CD4-positive, CD25-positive, alpha-beta regulatory T cell (primary cell): ENCODE results near the gene MCC. TPM values are rescaled to one million over a fixed set of nuclear protein-coding genes. Genes with fewer than 3 reads are reported as not detected.
A peak's percentile ranks its signal among the peaks of the same experiment; 100 is the strongest.

Experiments used
- ATAC-seq, 2 donors: fragments of 150-1000 bp; cut with Tn5 transposase; one replicate each; pipeline ENCODE4 v1.10.0; 2021; ENCODE audit warnings: low read depth in 2 of 2, moderate number of reproducible peaks in 2 of 2, moderate library complexity in 1 of 2
- DNase-seq, 3 donors: peaks; one replicate each; pipeline versions ENCODE4 v3.0.0 to v3.0.0-alpha.2; 2012 to 2022; ENCODE audit warnings: mixed read lengths in 1 of 3
- H3K27ac ChIP-seq: one replicate; pipeline ENCODE4 v1.7.0; 2013; ENCODE audit warnings: mild to moderate bottlenecking, low read length; ENCODE audit not compliant: insufficient read depth, poor library complexity, severe bottlenecking
- H3K27me3 ChIP-seq: one replicate; pipeline ENCODE4 v1.7.0; 2013; ENCODE audit warnings: low read length; ENCODE audit not compliant: control insufficient read depth, insufficient read depth
- H3K36me3 ChIP-seq: one replicate; pipeline ENCODE4 v1.7.0; 2013; ENCODE audit warnings: mild to moderate bottlenecking, low read length, moderate library complexity; ENCODE audit not compliant: control insufficient read depth, insufficient read depth
- H3K4me1 ChIP-seq: 2 replicates; pipeline ENCODE4 v1.7.0; 2013; ENCODE audit warnings: mild to moderate bottlenecking, low read length; ENCODE audit not compliant: insufficient read depth, control insufficient read depth, poor library complexity, severe bottlenecking
- H3K4me3 ChIP-seq: one replicate; pipeline ENCODE4 v1.7.0; 2013; ENCODE audit warnings: low read depth, mild to moderate bottlenecking, low read length, moderate library complexity
- H3K9me3 ChIP-seq, 2 experiments: 1 replicate in 1 of 2; 2 replicates in 1 of 2; pipeline ENCODE4 v1.7.0; 2013; ENCODE audit warnings: low read length in 2 of 2, mild to moderate bottlenecking in 1 of 2, moderate library complexity in 1 of 2; ENCODE audit not compliant: control insufficient read depth in 2 of 2
- H3K27ac Mint-ChIP-seq, 3 donors: one replicate each; pipeline ENCODE4 v1.8.0; 2020 to 2022; ENCODE audit warnings: mild to moderate bottlenecking in 3 of 3, mixed read lengths in 3 of 3, moderate library complexity in 2 of 3
- H3K27me3 Mint-ChIP-seq: one replicate; pipeline ENCODE4 v1.8.0; 2022; ENCODE audit warnings: mild to moderate bottlenecking, mixed read lengths
- H3K36me3 Mint-ChIP-seq: one replicate; pipeline ENCODE4 v1.8.0; 2020; ENCODE audit warnings: mixed read lengths
- H3K4me1 Mint-ChIP-seq, 4 donors: one replicate each; pipeline ENCODE4 v1.8.0; 2020 to 2022; ENCODE audit warnings: mixed read lengths in 4 of 4, mild to moderate bottlenecking in 1 of 4
- H3K4me3 Mint-ChIP-seq, 4 donors: one replicate each; pipeline ENCODE4 v1.8.0; 2020 to 2022; ENCODE audit warnings: mild to moderate bottlenecking in 4 of 4, mixed read lengths in 4 of 4, moderate library complexity in 3 of 4
- H3K9me3 Mint-ChIP-seq, 7 donors: one replicate each; pipeline ENCODE4 v1.8.0; 2020 to 2022; ENCODE audit warnings: mixed read lengths in 7 of 7, mild to moderate bottlenecking in 3 of 7, moderate library complexity in 2 of 7
- polyA plus RNA-seq, 4 donors: library from polyadenylated mRNA; unstranded; fragments of 300-500 nt; fragmentation: Illumina TruSeq; gene quantifications; one replicate each; pipeline ENCODE4 v1.2.3, GENCODE V29; 2021
- total RNA-seq: library from RNA; stranded (reverse); gene quantifications from one replicate; pipeline ENCODE4 v1.2.3, GENCODE V29; 2022

The MCC gene
- total and polyA plus RNA-seq, 5 donors from 2014 or later, result 0.47 to 11.1 (median 3.4) TPM

- ATAC-seq (no peak), DNase-seq (no peak)
- H3K27me3 ChIP-seq, result no peaks in the 10 kb centered on the region
- no peaks in the 10 kb centered on the region for H3K4me1 ChIP-seq
- Mint-ChIP-seq H3K27me3 (peaks cover 6% of the 10 kb centered on the region), H3K36me3 (no peaks in the 10 kb centered on the region), H3K9me3 (no peaks in the 10 kb centered on the region), H3K4me3 (no peak overlapping the region), H3K27ac (no peak overlapping the region), H3K4me1 (peaks cover 0 to 4% (median under 1%) of the 10 kb centered on the region in 4 donors)
- H3K27ac ChIP-seq, result no peak overlapping the region
- no peak overlapping the region for H3K4me3 ChIP-seq
- H3K9me3 ChIP-seq, result no peaks in the 10 kb centered on the region
- no peaks in the 10 kb centered on the region for H3K36me3 ChIP-seq
Measured at GRCh38 chr5:113145757-113146387, 342.4 kb downstream of the MCC start.

GRCh38 chr5:113142186-113142585 is 346.1 kb downstream of the MCC start:
- ATAC-seq (no peak), DNase-seq (no peak)
- Mint-ChIP-seq H3K36me3 (no peaks in the 10 kb centered on the region), H3K27ac (no peak overlapping the region), H3K4me1 (peaks cover 0 to 2% (median 0%) of the 10 kb centered on the region in 4 donors), H3K27me3 (peaks cover 6% of the 10 kb centered on the region), H3K9me3 (no peaks in the 10 kb centered on the region), H3K4me3 (no peak overlapping the region)
- H3K27me3 ChIP-seq, result no peaks in the 10 kb centered on the region
- no peak overlapping the region for H3K27ac ChIP-seq
- H3K36me3 ChIP-seq, result no peaks in the 10 kb centered on the region
- H3K4me3 ChIP-seq, result no peak overlapping the region
- no peaks in the 10 kb centered on the region for H3K9me3 ChIP-seq
- no peaks in the 10 kb centered on the region for H3K4me1 ChIP-seq

GRCh38 chr5:113140837-113141671 is 347.2 kb downstream of the MCC start:
- Histone ChIP-seq H3K27me3 (no peaks in the 10 kb centered on the region), H3K4me1 (no peaks in the 10 kb centered on the region), H3K9me3 (no peaks in the 10 kb centered on the region), H3K4me3 (no peak overlapping the region), H3K36me3 (no peaks in the 10 kb centered on the region), H3K27ac (no peak overlapping the region)
- Mint-ChIP-seq H3K27me3 (peaks cover 6% of the 10 kb centered on the region), H3K36me3 (no peaks in the 10 kb centered on the region), H3K27ac (no peak overlapping the region), H3K4me3 (no peak overlapping the region), H3K4me1 (no peaks in the 10 kb centered on the region), H3K9me3 (peaks cover 0 to 1% (median 0%) of the 10 kb centered on the region in 7 donors)
- DNase-seq (no peak), ATAC-seq (no peak)

- Histone ChIP-seq H3K4me1 (no peaks in the 10 kb centered on the region), H3K36me3 (no peaks in the 10 kb centered on the region), H3K4me3 (no peak overlapping the region), H3K27ac (no peak overlapping the region), H3K9me3 (no peaks in the 10 kb centered on the region), H3K27me3 (peaks cover 2% of the 10 kb centered on the region)
- H3K27ac Mint-ChIP-seq, result no peak overlapping the region
- H3K36me3 Mint-ChIP-seq, result no peaks in the 10 kb centered on the region
- no peak for DNase-seq
- H3K27me3 Mint-ChIP-seq, result peaks cover 9% of the 10 kb centered on the region
- no peak overlapping the region for H3K4me3 Mint-ChIP-seq
- peaks cover 0 to 5% (median 2%) of the 10 kb centered on the region in 7 donors for H3K9me3 Mint-ChIP-seq
- H3K4me1 Mint-ChIP-seq, result no peaks in the 10 kb centered on the region
- ATAC-seq, result no peak
Measured at GRCh38 chr5:113133211-113133975, 354.9 kb downstream of the MCC start.

GRCh38 chr5:113132564-113132963 is 355.7 kb downstream of the MCC start:
- Mint-ChIP-seq H3K4me1 (no peaks in the 10 kb centered on the region), H3K36me3 (peaks cover 3% of the 10 kb centered on the region), H3K9me3 (peaks cover 0 to 5% (median 2%) of the 10 kb centered on the region in 7 donors), H3K27ac (no peak overlapping the region), H3K4me3 (no peak overlapping the region), H3K27me3 (peaks cover 9% of the 10 kb centered on the region)
- H3K4me3 ChIP-seq, result no peak overlapping the region
- ATAC-seq, result no peak
- no peaks in the 10 kb centered on the region for H3K4me1 ChIP-seq
- peaks cover 2% of the 10 kb centered on the region for H3K27me3 ChIP-seq
- H3K36me3 ChIP-seq, result no peaks in the 10 kb centered on the region
- H3K27ac ChIP-seq, result no peak overlapping the region
- no peaks in the 10 kb centered on the region for H3K9me3 ChIP-seq
- DNase-seq, result no peak

- H3K36me3 Mint-ChIP-seq, result peaks cover 9% of the 10 kb centered on the region
- peaks cover 15% of the 10 kb centered on the region for H3K27me3 Mint-ChIP-seq
- Histone ChIP-seq H3K4me1 (no peaks in the 10 kb centered on the region), H3K36me3 (no peaks in the 10 kb centered on the region), H3K27ac (no peak overlapping the region), H3K4me3 (no peak overlapping the region), H3K9me3 (no peaks in the 10 kb centered on the region), H3K27me3 (peaks cover 2% of the 10 kb centered on the region)
- DNase-seq (no peak), ATAC-seq (no peak)
- no peaks in the 10 kb centered on the region for H3K4me1 Mint-ChIP-seq
- peak overlapping the region in 1 of 3 donors; percentile 37 for H3K27ac Mint-ChIP-seq
- H3K9me3 Mint-ChIP-seq, result peaks cover 0 to 9% (median 5%) of the 10 kb centered on the region in 7 donors
- no peak overlapping the region for H3K4me3 Mint-ChIP-seq
Measured at GRCh38 chr5:113128641-113129330, 359.5 kb downstream of the MCC start.

GRCh38 chr5:113128082-113128481 is 360.2 kb downstream of the MCC start:
- Mint-ChIP-seq H3K9me3 (peaks cover 0 to 9% (median 5%) of the 10 kb centered on the region in 7 donors), H3K4me1 (no peaks in the 10 kb centered on the region), H3K4me3 (no peak overlapping the region), H3K27me3 (peaks cover 15% of the 10 kb centered on the region), H3K27ac (no peak overlapping the region), H3K36me3 (peaks cover 9% of the 10 kb centered on the region)
- Histone ChIP-seq H3K27ac (no peak overlapping the region), H3K4me3 (no peak overlapping the region), H3K27me3 (peaks cover 2% of the 10 kb centered on the region), H3K9me3 (no peaks in the 10 kb centered on the region), H3K4me1 (no peaks in the 10 kb centered on the region), H3K36me3 (no peaks in the 10 kb centered on the region)
- ATAC-seq (no peak), DNase-seq (no peak)
